Neural cell (in vitro differentiated cells): ENCODE results near the gene STK10.

Source experiments
- EP300 ChIP-seq: fragments of 450-650 bp; conservative IDR thresholded peaks from 2 replicates; pipeline ENCODE4 v1.6.1; 2014; ENCODE audit warnings: antibody characterized with exemption, mild to moderate bottlenecking, moderate library complexity; ENCODE audit not compliant: poor library complexity, severe bottlenecking
- EZH2 ChIP-seq: fragments of 200-600, 300-800 bp; shearing (Covaris generic), sonication (generic); IDR thresholded peaks from 2 replicates; pipeline ENCODE4 v1.6.1; 2014; ENCODE audit warnings: antibody characterized with exemption, low read length, borderline replicate concordance, mild to moderate bottlenecking; ENCODE audit not compliant: insufficient read depth, poor library complexity, severe bottlenecking
- POLR2AphosphoS5 ChIP-seq: IDR thresholded peaks from 2 replicates; pipeline ENCODE4 v1.6.1; 2012
- RAD21 ChIP-seq: fragments of 450-650 bp; conservative IDR thresholded peaks from 2 replicates; pipeline ENCODE4 v1.6.1; 2014; ENCODE audit warnings: antibody characterized with exemption, mild to moderate bottlenecking, moderate library complexity
- TF ChIP-seq, protein P1 (sequence below): fragments of 450-650 bp; IDR thresholded peaks from 2 replicates; pipeline ENCODE4 v1.5.1; 2014; ENCODE audit warnings: antibody characterized with exemption, mild to moderate bottlenecking, moderate library complexity; ENCODE audit not compliant: poor library complexity, severe bottlenecking
- TF ChIP-seq, protein P2 (sequence below): IDR thresholded peaks from 2 replicates; pipeline ENCODE4 v1.6.1; 2012; ENCODE audit warnings: borderline replicate concordance

GRCh38 chr5:172096207-172096940 is 91.7 kb downstream of the STK10 start:
- TF ChIP-seq, protein P1, sequence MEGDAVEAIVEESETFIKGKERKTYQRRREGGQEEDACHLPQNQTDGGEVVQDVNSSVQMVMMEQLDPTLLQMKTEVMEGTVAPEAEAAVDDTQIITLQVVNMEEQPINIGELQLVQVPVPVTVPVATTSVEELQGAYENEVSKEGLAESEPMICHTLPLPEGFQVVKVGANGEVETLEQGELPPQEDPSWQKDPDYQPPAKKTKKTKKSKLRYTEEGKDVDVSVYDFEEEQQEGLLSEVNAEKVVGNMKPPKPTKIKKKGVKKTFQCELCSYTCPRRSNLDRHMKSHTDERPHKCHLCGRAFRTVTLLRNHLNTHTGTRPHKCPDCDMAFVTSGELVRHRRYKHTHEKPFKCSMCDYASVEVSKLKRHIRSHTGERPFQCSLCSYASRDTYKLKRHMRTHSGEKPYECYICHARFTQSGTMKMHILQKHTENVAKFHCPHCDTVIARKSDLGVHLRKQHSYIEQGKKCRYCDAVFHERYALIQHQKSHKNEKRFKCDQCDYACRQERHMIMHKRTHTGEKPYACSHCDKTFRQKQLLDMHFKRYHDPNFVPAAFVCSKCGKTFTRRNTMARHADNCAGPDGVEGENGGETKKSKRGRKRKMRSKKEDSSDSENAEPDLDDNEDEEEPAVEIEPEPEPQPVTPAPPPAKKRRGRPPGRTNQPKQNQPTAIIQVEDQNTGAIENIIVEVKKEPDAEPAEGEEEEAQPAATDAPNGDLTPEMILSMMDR, result no peak
- no peak for TF ChIP-seq POLR2AphosphoS5
- no peak for TF ChIP-seq EZH2
- no peak for TF ChIP-seq RAD21
- TF ChIP-seq EP300, result no peak
- TF ChIP-seq, protein P2, sequence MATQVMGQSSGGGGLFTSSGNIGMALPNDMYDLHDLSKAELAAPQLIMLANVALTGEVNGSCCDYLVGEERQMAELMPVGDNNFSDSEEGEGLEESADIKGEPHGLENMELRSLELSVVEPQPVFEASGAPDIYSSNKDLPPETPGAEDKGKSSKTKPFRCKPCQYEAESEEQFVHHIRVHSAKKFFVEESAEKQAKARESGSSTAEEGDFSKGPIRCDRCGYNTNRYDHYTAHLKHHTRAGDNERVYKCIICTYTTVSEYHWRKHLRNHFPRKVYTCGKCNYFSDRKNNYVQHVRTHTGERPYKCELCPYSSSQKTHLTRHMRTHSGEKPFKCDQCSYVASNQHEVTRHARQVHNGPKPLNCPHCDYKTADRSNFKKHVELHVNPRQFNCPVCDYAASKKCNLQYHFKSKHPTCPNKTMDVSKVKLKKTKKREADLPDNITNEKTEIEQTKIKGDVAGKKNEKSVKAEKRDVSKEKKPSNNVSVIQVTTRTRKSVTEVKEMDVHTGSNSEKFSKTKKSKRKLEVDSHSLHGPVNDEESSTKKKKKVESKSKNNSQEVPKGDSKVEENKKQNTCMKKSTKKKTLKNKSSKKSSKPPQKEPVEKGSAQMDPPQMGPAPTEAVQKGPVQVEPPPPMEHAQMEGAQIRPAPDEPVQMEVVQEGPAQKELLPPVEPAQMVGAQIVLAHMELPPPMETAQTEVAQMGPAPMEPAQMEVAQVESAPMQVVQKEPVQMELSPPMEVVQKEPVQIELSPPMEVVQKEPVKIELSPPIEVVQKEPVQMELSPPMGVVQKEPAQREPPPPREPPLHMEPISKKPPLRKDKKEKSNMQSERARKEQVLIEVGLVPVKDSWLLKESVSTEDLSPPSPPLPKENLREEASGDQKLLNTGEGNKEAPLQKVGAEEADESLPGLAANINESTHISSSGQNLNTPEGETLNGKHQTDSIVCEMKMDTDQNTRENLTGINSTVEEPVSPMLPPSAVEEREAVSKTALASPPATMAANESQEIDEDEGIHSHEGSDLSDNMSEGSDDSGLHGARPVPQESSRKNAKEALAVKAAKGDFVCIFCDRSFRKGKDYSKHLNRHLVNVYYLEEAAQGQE, result no peak
